Heart right ventricle (tissue), 16 donors: ENCODE data around the gene TBC1D2. TPM values are rescaled to one million over a fixed set of nuclear protein-coding genes. Genes with fewer than 3 reads are reported as not detected.

Source experiments
- ATAC-seq, 8 donors: fragments of 200-7000 bp; cut with Tn5 transposase; one replicate each; pipeline ENCODE4 v1.9.1; 2020; ENCODE audit warnings: mild to moderate bottlenecking in 8 of 8, moderate library complexity in 8 of 8, moderate number of reproducible peaks in 1 of 8
- DNase-seq, 2 donors: peaks; one replicate each; pipeline ENCODE4 v3.0.0-alpha.2; 2020
- H3K27ac ChIP-seq, 10 donors: fragments of 200-600 bp; sonication (generic) in 2 of 10; one replicate each; pipeline versions ENCODE4 v1.5.0 to v1.8.0; 2020 to 2022; ENCODE audit warnings: mild to moderate bottlenecking in 3 of 10
- H3K27me3 ChIP-seq, 7 donors: fragments of 200-600 bp; one replicate each; pipeline ENCODE4 v1.8.0; 2021 to 2022; ENCODE audit warnings: mild to moderate bottlenecking in 2 of 7
- H3K36me3 ChIP-seq, 9 donors: fragments of 200-600 bp; sonication (generic) in 1 of 9; one replicate each; pipeline versions ENCODE4 v1.5.0 to v1.8.0; 2020 to 2022; ENCODE audit warnings: mild to moderate bottlenecking in 2 of 9
- H3K4me1 ChIP-seq, 9 donors: fragments of 200-600 bp; sonication (generic) in 1 of 9; one replicate each; pipeline versions ENCODE4 v1.5.0 to v1.8.0; 2020 to 2022; ENCODE audit warnings: mild to moderate bottlenecking in 4 of 9
- H3K4me3 ChIP-seq, 10 donors: fragments of 200-600 bp; sonication (generic) in 2 of 10; one replicate each; pipeline versions ENCODE4 v1.5.0 to v1.8.0; 2020 to 2022; ENCODE audit warnings: mild to moderate bottlenecking in 7 of 10, moderate library complexity in 2 of 10
- H3K9me3 ChIP-seq, 11 donors: fragments of 200-600 bp in 10 of 11; sonication (generic) in 2 of 11; one replicate each; pipeline versions ENCODE4 v1.5.0 to v1.8.0; 2013 to 2022; ENCODE audit warnings: mild to moderate bottlenecking in 2 of 11, control low read depth in 1 of 11, moderate library complexity in 1 of 11
- CTCF ChIP-seq, 9 donors: fragments of 200-600 bp; sonication (generic) in 2 of 9; IDR thresholded peaks; one replicate each; pipeline versions ENCODE4 v1.5.0 to v1.8.0; 2021 to 2022; ENCODE audit warnings: antibody characterized with exemption in 9 of 9, mild to moderate bottlenecking in 5 of 9, moderate library complexity in 1 of 9
- WGBS, 2 donors: extraction: QIAGEN DNeasy Blood & Tissue Kit; methylation state at CpG; one replicate each; pipeline ENCODE4 v1.1.7; 2013; ENCODE audit warnings: inconsistent platforms in 1 of 2; 5-methylcytosine and 5-hydroxymethylcytosine counted together
- intact Hi-C, 10 donors: fragments of 100-400 bp; cut with DNase I; formaldehyde crosslinking; loops; one replicate each; pipeline versions ENCODE4 v1.11.1 to v1.14.2; 2022
- microRNA-seq, 2 donors: library from miRNA; unstranded; fragments of <30 nt; microRNA quantifications; one replicate each; pipeline ENCODE4 v1.2.0, GENCODE V29; 2021
- polyA plus RNA-seq, 2 donors: library from polyadenylated mRNA; stranded (reverse); fragments of 200-250 nt; gene quantifications; one replicate each; pipeline ENCODE4 v1.2.3, GENCODE V29; 2013
- total RNA-seq, 10 donors: library from RNA; stranded (reverse); fragmentation: NEBNext Ultra II Directional in 3 of 10; extraction: Animal tissue kit (Norgen Biotek cat#: 25700) in 3 of 10; gene quantifications; one replicate each; pipeline versions ENCODE4 v1.2.1 to v1.2.4, GENCODE V29; 2021 to 2023
- donor health status: Arrhythmogenic right ventricular cardiomyopathy.
- donor health status: ischemic (EF 13 %, LVEDD 7.1; RV severe dilation, severe dysfunction).
- donor health status: healthy with polysubstance abuse.
- donor health status: DM: no; HTN: yes; CAD: no.
- donor health status: DM: no; HTN: no; CAD: no.
- donor health status: ischemic (EF 25% LVEDD 6.9; RV normal size, moderate dysfunction).
- donor health status: ischemic (EF 25% LVEDD 5.7; RV mildly dilated, moderate dysfunction).
- donor health status: healthy.
- donor health status: DM: yes; HTN: yes; CAD: no.
- donor health status: Ischemic cardiomyopathy.
- donor health status: ischemic (EF 35%, LVEDD 5.7; RV mildly dilated, moderate dysfunction).
- donor health status: nonischemic (EF 11% LVEDD 7.7; RV severe dilation, severe dysfunction).
- donor health status: DM: yes; HTN: yes; CAD: no.
- donor health status: PGD.
- donor health status: ischemic (EF 29% LVEDD 5.4; RV normal size, mild dysfunction).
- donor health status: nonischemic (EF 23%, LVEDD 6.1; RV moderate dilation, normal function).

The TBC1D2 gene
- total and polyA plus RNA-seq, 12 donors = 0.49 to 4.3 (median 1.9) TPM

- Histone ChIP-seq H3K27me3 (no peaks in the 10 kb centered on the region), H3K4me1 (peaks cover 0 to 12% (median 0%) of the 10 kb centered on the region in 9 donors), H3K36me3 (no peaks in the 10 kb centered on the region), H3K4me3 (no peak overlapping the region), H3K27ac (no peak overlapping the region), H3K9me3 (peaks cover 0 to 13% (median 0%) of the 10 kb centered on the region in 11 donors)
- 74 to 75% methylated on average over 7 of the region's 7 CpGs for WGBS, 2 donors
- no peak for DNase-seq
- intact Hi-C loops = loop anchor here in 1 of 10 donors (10.0 kb wide), 1 partner anchor 55 kb away; no protein-coding TSS in a partner anchor
- ATAC-seq = no peak
- no peak for TF ChIP-seq CTCF (IDR thresholded peaks at IDR 0.05)
Observed at GRCh38 chr9:98150164-98150563, 105.3 kb downstream of the TBC1D2 start.

GRCh38 chr9:98149422-98149821 lies 106.0 kb downstream of the TBC1D2 start:
- H3K36me3 ChIP-seq = no peaks in the 10 kb centered on the region
- H3K27ac ChIP-seq = no peak overlapping the region
- H3K9me3 ChIP-seq = peaks cover 0 to 13% (median 0%) of the 10 kb centered on the region in 11 donors
- H3K4me3 ChIP-seq = no peak overlapping the region
- TF ChIP-seq CTCF (IDR thresholded peaks at IDR 0.05) = no peak
- DNase-seq = no peak
- intact Hi-C loops = no loop called here
- H3K4me1 ChIP-seq = peaks cover 0 to 12% (median 0%) of the 10 kb centered on the region in 9 donors
- H3K27me3 ChIP-seq = no peaks in the 10 kb centered on the region
- WGBS, 2 donors = 64 to 69% methylated on average over 3 of the region's 3 CpGs
- ATAC-seq = no peak

Small RNA genes lying within 50 kb of the gene (microRNA-seq; reads per million reads assigned to microRNA genes)
- gene MIR6854 = 0 reads per million in 2 donors

Other genes starting within 250 kb of the TBC1D2 start
- 10 to 100 TPM; 20.0 to 43.7 (median 30.0) TPM for gene NANS, start 198.9 kb downstream of the TBC1D2 start, total RNA-seq
- gene NANS, start 198.9 kb downstream of the TBC1D2 start, polyA plus RNA-seq = 100 to 1,000 TPM in 1 of 2 donors, 10 to 100 TPM in 1; 38.3 to 141 TPM
- 10 to 100 TPM in 1 of 10 donors, 1 to 10 TPM in 6, under 1 TPM in 3; 0.47 to 11.2 (median 1.8) TPM for gene TRIM14, start 136.4 kb downstream of the TBC1D2 start, total RNA-seq
- gene TRIM14, start 136.4 kb downstream of the TBC1D2 start, polyA plus RNA-seq = 1 to 10 TPM in 1 of 2 donors, under 1 TPM in 1; 0.88 to 1.7 TPM
- gene CORO2A, start 63.0 kb downstream of the TBC1D2 start, total RNA-seq = under 1 TPM; 0.06 to 0.90 (median 0.22) TPM
- under 1 TPM; 0.22 to 0.42 TPM for gene CORO2A, start 63.0 kb downstream of the TBC1D2 start, polyA plus RNA-seq